Measurements from ENCODE around the gene SLC39A12.

SLC39A12 gene

DNA sequence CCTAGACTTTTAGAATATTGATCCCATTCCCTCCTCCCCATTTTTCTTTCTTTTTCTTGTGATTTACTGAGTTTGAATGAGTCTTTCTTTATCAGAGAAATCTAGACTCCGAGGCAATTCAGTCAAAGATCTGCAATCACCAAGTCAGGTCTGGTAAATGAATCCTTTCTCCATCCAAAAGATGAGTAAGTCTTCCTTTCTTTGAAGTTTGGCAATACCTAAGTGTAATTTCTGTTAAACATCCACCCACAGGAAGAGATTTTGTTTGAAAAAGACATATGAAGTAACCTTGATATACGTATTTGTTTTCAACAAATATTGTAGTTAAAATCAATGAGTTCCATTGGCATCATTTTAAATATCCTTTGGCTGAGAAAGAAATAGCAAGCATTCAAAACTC is 58.3 kb downstream of the SLC39A12 start:
- TF ChIP-seq TCF12 (IDR thresholded peaks at IDR 0.05; ENCODE audit: low read depth) (no peak), CREB1 (IDR thresholded peaks at IDR 0.05; ENCODE audit: low read depth) (no peak), EP300 (IDR thresholded peaks at IDR 0.05; ENCODE audit: borderline replicate concordance) (no peak), CEBPB (IDR thresholded peaks at IDR 0.05) (no peak), FOXM1 (IDR thresholded peaks at IDR 0.05; ENCODE audit: borderline replicate concordance, low read depth) (no peak), TEAD4 (IDR thresholded peaks at IDR 0.05) (no peak), YY1 (IDR thresholded peaks at IDR 0.05; ENCODE audit: low read depth) (no peak), ZBTB7A (IDR thresholded peaks at IDR 0.05; ENCODE audit: low read depth) (no peak), NFIC (IDR thresholded peaks at IDR 0.05) (no peak), TAF1 (IDR thresholded peaks at IDR 0.05; ENCODE audit: low read depth) (no peak), EGR1 (IDR thresholded peaks at IDR 0.05) (no peak)
- TF ChIP-seq, protein P1, sequence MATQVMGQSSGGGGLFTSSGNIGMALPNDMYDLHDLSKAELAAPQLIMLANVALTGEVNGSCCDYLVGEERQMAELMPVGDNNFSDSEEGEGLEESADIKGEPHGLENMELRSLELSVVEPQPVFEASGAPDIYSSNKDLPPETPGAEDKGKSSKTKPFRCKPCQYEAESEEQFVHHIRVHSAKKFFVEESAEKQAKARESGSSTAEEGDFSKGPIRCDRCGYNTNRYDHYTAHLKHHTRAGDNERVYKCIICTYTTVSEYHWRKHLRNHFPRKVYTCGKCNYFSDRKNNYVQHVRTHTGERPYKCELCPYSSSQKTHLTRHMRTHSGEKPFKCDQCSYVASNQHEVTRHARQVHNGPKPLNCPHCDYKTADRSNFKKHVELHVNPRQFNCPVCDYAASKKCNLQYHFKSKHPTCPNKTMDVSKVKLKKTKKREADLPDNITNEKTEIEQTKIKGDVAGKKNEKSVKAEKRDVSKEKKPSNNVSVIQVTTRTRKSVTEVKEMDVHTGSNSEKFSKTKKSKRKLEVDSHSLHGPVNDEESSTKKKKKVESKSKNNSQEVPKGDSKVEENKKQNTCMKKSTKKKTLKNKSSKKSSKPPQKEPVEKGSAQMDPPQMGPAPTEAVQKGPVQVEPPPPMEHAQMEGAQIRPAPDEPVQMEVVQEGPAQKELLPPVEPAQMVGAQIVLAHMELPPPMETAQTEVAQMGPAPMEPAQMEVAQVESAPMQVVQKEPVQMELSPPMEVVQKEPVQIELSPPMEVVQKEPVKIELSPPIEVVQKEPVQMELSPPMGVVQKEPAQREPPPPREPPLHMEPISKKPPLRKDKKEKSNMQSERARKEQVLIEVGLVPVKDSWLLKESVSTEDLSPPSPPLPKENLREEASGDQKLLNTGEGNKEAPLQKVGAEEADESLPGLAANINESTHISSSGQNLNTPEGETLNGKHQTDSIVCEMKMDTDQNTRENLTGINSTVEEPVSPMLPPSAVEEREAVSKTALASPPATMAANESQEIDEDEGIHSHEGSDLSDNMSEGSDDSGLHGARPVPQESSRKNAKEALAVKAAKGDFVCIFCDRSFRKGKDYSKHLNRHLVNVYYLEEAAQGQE (IDR thresholded peaks at IDR 0.05; ENCODE audit: low read depth): no peak

DNA sequence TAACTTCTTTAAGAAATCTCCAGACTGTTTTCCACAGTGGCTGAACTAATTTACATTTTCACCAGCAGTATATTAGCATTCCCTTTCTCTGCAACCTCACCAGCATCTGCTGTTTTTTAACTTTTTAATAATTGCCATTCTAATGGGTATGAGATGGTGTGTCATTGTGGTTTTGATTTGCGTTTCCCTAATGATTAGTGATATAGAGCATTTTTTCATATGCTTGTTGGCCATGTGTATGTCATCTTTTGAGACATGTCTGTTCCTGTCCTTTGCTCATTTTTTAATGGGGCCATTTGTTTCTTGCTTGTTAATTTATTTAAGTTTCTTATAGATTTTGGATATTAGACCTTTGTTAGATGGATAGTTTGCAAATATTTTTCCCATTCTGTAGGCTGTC is 68.8 kb downstream of the SLC39A12 start:
- TF ChIP-seq RAD21 (IDR thresholded peaks at IDR 0.05; ENCODE audit: low read depth): no peak
- TF ChIP-seq, protein P1 (IDR thresholded peaks at IDR 0.05; ENCODE audit: low read depth): no peak
- TF ChIP-seq TEAD4 (IDR thresholded peaks at IDR 0.05): no peak
- TF ChIP-seq, protein P2, sequence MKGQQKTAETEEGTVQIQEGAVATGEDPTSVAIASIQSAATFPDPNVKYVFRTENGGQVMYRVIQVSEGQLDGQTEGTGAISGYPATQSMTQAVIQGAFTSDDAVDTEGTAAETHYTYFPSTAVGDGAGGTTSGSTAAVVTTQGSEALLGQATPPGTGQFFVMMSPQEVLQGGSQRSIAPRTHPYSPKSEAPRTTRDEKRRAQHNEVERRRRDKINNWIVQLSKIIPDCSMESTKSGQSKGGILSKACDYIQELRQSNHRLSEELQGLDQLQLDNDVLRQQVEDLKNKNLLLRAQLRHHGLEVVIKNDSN (IDR thresholded peaks at IDR 0.05): no peak
- no peak for TF ChIP-seq ZBTB7A (IDR thresholded peaks at IDR 0.05; ENCODE audit: low read depth)
- no peak for TF ChIP-seq CEBPB (IDR thresholded peaks at IDR 0.05)
- no peak for TF ChIP-seq EP300 (IDR thresholded peaks at IDR 0.05; ENCODE audit: borderline replicate concordance)
- TF ChIP-seq TAF1 (IDR thresholded peaks at IDR 0.05; ENCODE audit: low read depth): no peak
- TF ChIP-seq, protein P3, sequence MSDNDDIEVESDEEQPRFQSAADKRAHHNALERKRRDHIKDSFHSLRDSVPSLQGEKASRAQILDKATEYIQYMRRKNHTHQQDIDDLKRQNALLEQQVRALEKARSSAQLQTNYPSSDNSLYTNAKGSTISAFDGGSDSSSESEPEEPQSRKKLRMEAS (IDR thresholded peaks at IDR 0.05): no peak

DNA sequence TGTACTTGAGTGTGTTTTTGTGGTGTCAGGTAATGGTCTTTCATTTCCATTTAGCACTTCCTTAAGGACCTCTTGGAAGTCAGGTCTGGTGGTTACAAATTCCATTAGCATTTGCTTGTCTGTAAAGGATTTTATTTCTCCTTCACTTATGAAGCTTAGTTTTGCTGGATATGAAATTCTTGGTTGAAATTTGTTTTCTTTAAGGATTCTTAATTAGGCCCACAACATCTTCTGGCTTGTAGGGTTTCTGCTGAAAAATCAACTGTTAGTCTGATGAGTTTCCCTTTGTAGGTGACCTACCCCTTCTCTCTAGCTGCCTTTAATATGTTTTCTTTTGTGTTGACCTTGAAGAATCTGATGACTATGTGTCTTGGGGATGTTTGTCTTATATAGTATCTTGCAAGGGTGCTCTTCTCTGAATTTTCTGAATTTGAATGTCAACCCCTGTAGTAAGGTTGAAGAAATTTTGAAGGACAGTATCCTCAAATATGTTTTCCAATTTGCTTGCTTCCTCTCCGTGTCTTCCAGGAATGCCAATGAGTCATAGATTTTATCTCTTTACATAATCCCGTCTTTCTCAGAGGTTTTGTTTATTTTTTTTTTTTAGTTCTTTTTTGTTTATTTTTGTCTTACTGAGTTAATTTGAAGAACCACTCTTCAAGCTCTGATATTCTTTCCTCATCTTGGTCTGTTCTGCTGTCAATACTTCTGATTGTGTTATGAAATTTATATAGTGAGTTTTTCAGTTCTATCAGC is 70.2 kb downstream of the SLC39A12 start:
- TF ChIP-seq FOXM1 (IDR thresholded peaks at IDR 0.05; ENCODE audit: borderline replicate concordance, low read depth): no peak
- no peak for TF ChIP-seq CEBPB (IDR thresholded peaks at IDR 0.05)
- no peak for TF ChIP-seq CREB1 (IDR thresholded peaks at IDR 0.05; ENCODE audit: low read depth)
- no peak for TF ChIP-seq ZBTB7A (IDR thresholded peaks at IDR 0.05; ENCODE audit: low read depth)
- TF ChIP-seq, protein P1 (IDR thresholded peaks at IDR 0.05; ENCODE audit: low read depth): no peak
- no peak for TF ChIP-seq NFIC (IDR thresholded peaks at IDR 0.05)

DNA sequence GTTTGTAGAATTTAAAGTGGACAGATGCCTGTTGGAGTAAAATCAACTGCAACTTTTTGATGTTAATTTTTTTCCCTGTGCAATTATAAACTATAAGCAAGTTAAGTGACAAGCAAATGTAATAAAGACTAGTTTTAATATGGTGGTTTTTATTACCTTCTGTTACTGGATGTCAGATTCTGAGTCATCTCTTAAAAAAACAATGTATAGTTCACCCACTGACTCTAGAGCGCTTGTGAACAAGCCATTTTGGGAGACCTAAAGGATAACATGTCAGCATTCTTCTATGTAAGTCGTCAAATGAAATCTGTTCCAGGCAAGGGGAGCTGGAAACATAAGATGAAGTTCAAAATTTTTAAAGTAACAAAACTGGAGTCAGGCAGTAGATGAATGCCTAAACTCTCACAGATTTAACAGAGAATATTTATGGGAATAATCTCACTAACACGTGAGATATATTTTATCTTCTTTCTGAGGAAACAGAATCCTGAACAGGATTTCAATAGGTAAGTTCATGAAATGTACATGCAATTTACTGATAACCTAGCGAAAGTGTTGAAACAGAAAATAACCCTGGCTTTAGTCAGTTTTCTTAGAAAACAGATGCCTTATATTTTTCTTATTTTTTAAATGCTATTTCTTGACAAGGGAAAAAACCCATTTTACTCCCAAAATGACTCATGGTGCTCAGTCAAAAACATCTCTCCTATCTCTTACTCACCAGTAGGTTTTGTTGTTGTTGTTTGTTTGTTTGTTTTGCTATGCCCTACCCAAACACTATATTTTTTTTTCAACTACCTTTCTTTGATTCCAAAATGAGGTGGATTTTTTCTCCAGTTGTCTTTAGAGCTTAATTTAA is 91.7 kb downstream of the SLC39A12 start:
- TF ChIP-seq CREB1 (IDR thresholded peaks at IDR 0.05; ENCODE audit: low read depth): no peak
- no peak for TF ChIP-seq RAD21 (IDR thresholded peaks at IDR 0.05; ENCODE audit: low read depth)
- TF ChIP-seq EGR1 (IDR thresholded peaks at IDR 0.05): no peak
- TF ChIP-seq, protein P1 (IDR thresholded peaks at IDR 0.05; ENCODE audit: low read depth): no peak
- no peak for TF ChIP-seq EP300 (IDR thresholded peaks at IDR 0.05; ENCODE audit: borderline replicate concordance)
- TF ChIP-seq TAF1 (IDR thresholded peaks at IDR 0.05; ENCODE audit: low read depth): no peak
- TF ChIP-seq, protein P3 (IDR thresholded peaks at IDR 0.05): no peak
- TF ChIP-seq, protein P2 (IDR thresholded peaks at IDR 0.05): no peak
- TF ChIP-seq TEAD4 (IDR thresholded peaks at IDR 0.05): no peak
- no peak for TF ChIP-seq ZBTB7A (IDR thresholded peaks at IDR 0.05; ENCODE audit: low read depth)
- no peak for TF ChIP-seq CEBPB (IDR thresholded peaks at IDR 0.05)
- no peak for TF ChIP-seq YY1 (IDR thresholded peaks at IDR 0.05; ENCODE audit: low read depth)
- TF ChIP-seq TCF12 (IDR thresholded peaks at IDR 0.05; ENCODE audit: low read depth): no peak
- no peak for TF ChIP-seq FOXM1 (IDR thresholded peaks at IDR 0.05; ENCODE audit: borderline replicate concordance, low read depth)
- TF ChIP-seq NFIC (IDR thresholded peaks at IDR 0.05): no peak
